LHCN-M2 (cell line): ENCODE results near the gene DLD. TPM values are rescaled to one million over a fixed set of nuclear protein-coding genes. Genes with fewer than 3 reads are reported as not detected.

Experiments
- DNase-seq: peaks from one replicate; pipeline ENCODE4 v3.0.0-alpha.2; 2012; ENCODE audit warnings: low read depth
- total RNA-seq: library from RNA; depleted of rRNA; stranded (reverse); fragments of >200 nt; gene quantifications from 2 replicates; pipeline ENCODE4 v1.2.3, GENCODE V29; 2014; rRNA removed

Gene DLD
- total RNA-seq, 1 experiment from 2014 or later, result 109 TPM

DNA sequence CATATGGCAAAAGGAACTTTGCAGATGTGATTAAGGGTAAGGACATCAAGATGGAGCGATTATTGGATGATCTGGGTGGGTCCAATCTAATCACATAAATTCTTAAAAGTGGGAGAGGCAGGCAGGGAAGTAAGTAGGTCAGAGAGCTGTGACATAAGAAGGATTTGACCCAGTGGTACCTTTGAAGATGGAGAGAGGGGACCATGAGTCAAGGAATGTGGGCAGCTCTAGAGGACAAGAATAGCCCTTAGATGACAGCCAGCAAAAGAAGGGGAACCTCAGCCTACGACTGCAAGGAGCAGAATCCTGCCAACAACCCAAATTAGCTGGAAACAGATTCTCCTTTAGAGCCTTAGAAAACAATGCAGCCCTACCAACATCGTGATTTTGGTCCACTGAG, 77.5 kb downstream of the DLD start:
- no peak for DNase-seq

DNA sequence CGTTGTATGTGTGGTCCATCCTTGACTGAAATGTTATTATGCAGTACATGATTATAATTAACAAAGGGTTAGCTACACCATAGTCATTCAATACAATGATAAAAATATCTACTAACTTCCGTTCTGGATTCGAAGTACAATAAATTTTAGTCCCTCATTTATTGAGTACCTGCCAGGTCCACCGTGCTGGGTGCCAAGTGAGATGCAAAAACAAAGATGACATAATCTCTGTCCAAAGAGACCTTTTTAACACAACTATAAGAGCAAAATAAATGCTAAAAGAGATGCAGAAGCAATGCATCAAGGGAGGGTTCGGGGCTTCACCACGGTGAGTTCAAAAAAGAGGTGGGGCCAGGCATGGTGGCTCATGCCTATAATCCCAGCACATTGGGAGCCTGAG, 78.9 kb downstream of the DLD start:
- no peak for DNase-seq

Other genes with a start within 250 kb of the DLD start
- gene SLC26A4, start 230.4 kb upstream of the DLD start, total RNA-seq, result 34.8 and 59.2 TPM in 2 replicates
- gene CBLL1, start 147.0 kb upstream of the DLD start, total RNA-seq, result 37.6 and 42.8 TPM in 2 replicates
- not detected in 2 replicates for gene SLC26A3, start 88.0 kb upstream of the DLD start, total RNA-seq
- gene LAMB1, start 112.0 kb downstream of the DLD start, total RNA-seq, result 140 and 161 TPM in 2 replicates
- not detected in 2 replicates for gene LAMB4, start 239.2 kb downstream of the DLD start, total RNA-seq